HepG2 (cell line): Measurements from ENCODE around the gene NBEAL2. TPM values are rescaled to one million over a fixed set of nuclear protein-coding genes. Genes with fewer than 3 reads are reported as not detected.

Source experiments
- BCL3 ChIP-seq: sonication (generic); formaldehyde crosslinking; IDR thresholded peaks from 2 replicates; pipeline ENCODE4 v1.5.1; 2020; ENCODE audit warnings: mild to moderate bottlenecking, missing genetic modification reagents, moderate library complexity
- BRCA1 ChIP-seq: sonication (generic); formaldehyde crosslinking; IDR thresholded peaks from 2 replicates; pipeline ENCODE4 v1.4.0; 2020; ENCODE audit warnings: missing genetic modification reagents
- DNMT1 ChIP-seq: sonication (generic); formaldehyde crosslinking; IDR thresholded peaks from 2 replicates; pipeline ENCODE4 v1.5.1; 2020; ENCODE audit warnings: mild to moderate bottlenecking, missing genetic modification reagents
- FOXK2 ChIP-seq: fragments of 450-650 bp; IDR thresholded peaks from 2 replicates; pipeline ENCODE4 v1.6.1; 2016
- GPBP1L1 ChIP-seq: sonication (generic); formaldehyde crosslinking; IDR thresholded peaks from 2 replicates; pipeline ENCODE4 v1.5.0; 2020; ENCODE audit warnings: mild to moderate bottlenecking, missing genetic modification reagents
- HNRNPL ChIP-seq: fragments of 200-400 bp; formaldehyde crosslinking; IDR thresholded peaks from 2 replicates; pipeline ENCODE4 v1.6.1; 2017; ENCODE audit warnings: mild to moderate bottlenecking, low read depth, low read length
- MATR3 ChIP-seq: sonication (generic); formaldehyde crosslinking; IDR thresholded peaks from 2 replicates; pipeline ENCODE4 v1.4.0; 2020; ENCODE audit warnings: missing genetic modification reagents
- MBD4 ChIP-seq: IDR thresholded peaks from 2 replicates; pipeline ENCODE4 v1.6.1; 2012; ENCODE audit warnings: low read length, inconsistent platforms, borderline replicate concordance
- NR1H2 ChIP-seq: sonication (generic); formaldehyde crosslinking; IDR thresholded peaks from 2 replicates; pipeline ENCODE4 v1.8.1; 2022; ENCODE audit warnings: low read depth, missing genetic modification reagents, borderline replicate concordance
- PTBP1 ChIP-seq: fragments of 200-400 bp; formaldehyde crosslinking; IDR thresholded peaks from 2 replicates; pipeline ENCODE4 v1.6.1; 2018; ENCODE audit warnings: low read length, low read depth; ENCODE audit not compliant: poor library complexity, severe bottlenecking
- RNF2 ChIP-seq: fragments of 450-650 bp; conservative IDR thresholded peaks from 2 replicates; pipeline ENCODE4 v1.6.1; 2016; ENCODE audit warnings: low read depth
- SIX1 ChIP-seq: sonication (generic); formaldehyde crosslinking; IDR thresholded peaks from 2 replicates; pipeline ENCODE4 v1.4.0; 2020; ENCODE audit warnings: missing genetic modification reagents, borderline replicate concordance
- SKI ChIP-seq: fragments of 450-650 bp; IDR thresholded peaks from one replicate; pipeline ENCODE4 v1.6.1; 2018; ENCODE audit warnings: mild to moderate bottlenecking; ENCODE audit not compliant: partially characterized antibody
- SMAD3 ChIP-seq: sonication (generic); formaldehyde crosslinking; IDR thresholded peaks from 2 replicates; pipeline ENCODE4 v1.4.0; 2020; ENCODE audit warnings: missing genetic modification reagents
- SMYD3 ChIP-seq: sonication (generic); formaldehyde crosslinking; IDR thresholded peaks from 2 replicates; pipeline ENCODE4 v1.8.1; 2023; ENCODE audit warnings: mild to moderate bottlenecking, missing genetic modification reagents
- SP1 ChIP-seq, 2 experiments: fragments of 450-650 bp in 1 of 2; sonication (generic) in 1 of 2; formaldehyde crosslinking in 1 of 2; IDR thresholded peaks; 2 replicates each; pipeline versions ENCODE4 v1.4.0 to v1.6.1; 2016 to 2020; ENCODE audit warnings: missing genetic modification reagents in 1 of 2
- THYN1 ChIP-seq: sonication (generic); formaldehyde crosslinking; IDR thresholded peaks from 2 replicates; pipeline ENCODE4 v1.8.1; 2023; ENCODE audit warnings: low read depth, mild to moderate bottlenecking, moderate library complexity, missing genetic modification reagents, borderline replicate concordance
- TSC22D2 ChIP-seq: sonication (generic); formaldehyde crosslinking; IDR thresholded peaks from 2 replicates; pipeline ENCODE4 v1.5.1; 2020; ENCODE audit warnings: missing genetic modification reagents, mild to moderate bottlenecking, borderline replicate concordance
- ZBTB38 ChIP-seq: sonication (generic); formaldehyde crosslinking; IDR thresholded peaks from 2 replicates; pipeline ENCODE4 v1.5.1; 2020; ENCODE audit warnings: mild to moderate bottlenecking, missing genetic modification reagents
- ZMAT3 ChIP-seq: sonication (generic); formaldehyde crosslinking; conservative IDR thresholded peaks from 2 replicates; pipeline ENCODE4 v1.7.0; 2021; ENCODE audit warnings: missing genetic modification reagents
- ZNF253 ChIP-seq: sonication (generic); formaldehyde crosslinking; IDR thresholded peaks from 2 replicates; pipeline ENCODE4 v1.8.0; 2022; ENCODE audit warnings: mild to moderate bottlenecking, missing genetic modification reagents, borderline replicate concordance
- ZNF276 ChIP-seq: sonication (generic); formaldehyde crosslinking; IDR thresholded peaks from 2 replicates; pipeline ENCODE4 v1.4.0; 2020; ENCODE audit warnings: mild to moderate bottlenecking, low read depth, missing genetic modification reagents
- ZNF33A ChIP-seq: sonication (generic); formaldehyde crosslinking; IDR thresholded peaks from 2 replicates; pipeline ENCODE4 v1.5.1; 2020; ENCODE audit warnings: missing genetic modification reagents, mild to moderate bottlenecking, moderate library complexity, borderline replicate concordance
- ZNF563 ChIP-seq: sonication (generic); formaldehyde crosslinking; IDR thresholded peaks from 2 replicates; pipeline ENCODE4 v1.8.0; 2022; ENCODE audit warnings: mild to moderate bottlenecking, moderate library complexity, missing genetic modification reagents
- ZNF670 ChIP-seq: sonication (generic); formaldehyde crosslinking; IDR thresholded peaks from 2 replicates; pipeline ENCODE4 v1.8.0; 2022; ENCODE audit warnings: mild to moderate bottlenecking, missing genetic modification reagents, borderline replicate concordance
- ZNF724P ChIP-seq: sonication (generic); formaldehyde crosslinking; IDR thresholded peaks from 2 replicates; pipeline ENCODE4 v1.8.0; 2022; ENCODE audit warnings: missing genetic modification reagents, borderline replicate concordance
- polyA plus RNA-seq, 8 experiments: library from polyadenylated mRNA; depleted of rRNA in 3 of 8; stranded (reverse) in 7 of 8; unstranded in 1 of 8; fragments of >200 nt; fragmentation: Illumina TruSeq in 4 of 8; extraction: Trizol in 4 of 8; gene quantifications; 2 replicates each; pipeline versions ENCODE4 v1.2.1 to v1.2.3, GENCODE V29; 2011 to 2016; ENCODE audit warnings: low read depth in 4 of 8, missing spikeins in 1 of 8, mixed read lengths in 1 of 8; ENCODE audit not compliant: insufficient read depth in 1 of 8
- total RNA-seq, 5 experiments: library from RNA; depleted of rRNA; stranded (reverse); fragments of >200 nt; fragmentation: Illumina TruSeq; extraction: Trizol; gene quantifications; 2 replicates each; pipeline ENCODE4 v1.2.3, GENCODE V29; 2016; ENCODE audit warnings: low read depth in 1 of 5

NBEAL2 gene
- total and polyA plus RNA-seq, 2 of the 13 experiments (the other 11 are each of a cell fraction or from before 2014, with no cell fraction given) = 9.7 to 12.4 TPM

- TF ChIP-seq ZNF276 = 0 out of 2 replicates have a peak, but pooled peaks have one; percentile 47
- no peak for TF ChIP-seq SIX1
- TF ChIP-seq MBD4 = no peak
- TF ChIP-seq ZNF253 (CRISPR knock-in tag) = peak; percentile 59; the same call in 1 of the 2 replicates
- no peak for TF ChIP-seq ZNF670
- TF ChIP-seq RNF2 = peak; percentile 21; the same call in 1 of the 2 replicates
- no peak for TF ChIP-seq TSC22D2 (CRISPR knock-in tag)
- TF ChIP-seq FOXK2 = no peak
- TF ChIP-seq ZMAT3 (CRISPR knock-in tag) = peak; percentile 85
- TF ChIP-seq GPBP1L1 (CRISPR knock-in tag) = no peak
- TF ChIP-seq ZNF724P (CRISPR knock-in tag) = no peak
- no peak for TF ChIP-seq SP1 (IDR thresholded peaks at IDR 0.05)
- TF ChIP-seq SP1 (CRISPR knock-in tag; IDR thresholded peaks at IDR 0.05) = no peak; the same call in 1 of the 2 replicates
- no peak for TF ChIP-seq ZBTB38 (CRISPR knock-in tag)
- TF ChIP-seq THYN1 (CRISPR knock-in tag) = no peak
- no peak for TF ChIP-seq ZNF33A (CRISPR knock-in tag)
- TF ChIP-seq ZNF563 (CRISPR knock-in tag) = no peak; the same call in 1 of the 2 replicates
- 0 out of 2 replicates have a peak, but pooled peaks have one; percentile 19 for TF ChIP-seq SMAD3 (CRISPR knock-in tag)
- no peak for TF ChIP-seq SMYD3 (CRISPR knock-in tag)
- no peak for TF ChIP-seq BRCA1 (CRISPR knock-in tag)
- no peak for TF ChIP-seq DNMT1 (CRISPR knock-in tag)
- no peak for TF ChIP-seq MATR3 (CRISPR knock-in tag)
- no peak for TF ChIP-seq PTBP1
- TF ChIP-seq SKI = peak; percentile 74
- TF ChIP-seq BCL3 = 0 out of 2 replicates have a peak, but pooled peaks have one; percentile 36
- no peak for TF ChIP-seq NR1H2 (CRISPR knock-in tag)
- peak; percentile 88 for TF ChIP-seq HNRNPL
Observed at GRCh38 chr3:46978985-46979944, at the start of gene NBEAL2 (continued).
